Suppressor macrophage treated with lipopolysaccharide for 1 hour (primary cell): ENCODE data around the gene PGGHG.
"Not testable (repeated sequence)": the region's sequence is repeated elsewhere in the genome, so short reads cannot be mapped to it uniquely, and the experiment has no call there.

Source experiments
- DNase-seq, 3 donors: peaks; one replicate each; pipeline ENCODE4 v3.0.0-alpha.2; 2020 to 2022

The PGGHG gene

GRCh38 chr11:315051-315481 lies 26.1 kb downstream of the PGGHG start:
- no peak for DNase-seq

GRCh38 chr11:315516-315994 lies 26.6 kb downstream of the PGGHG start:
- DNase-seq: no peak

GRCh38 chr11:316031-316701 lies 27.2 kb downstream of the PGGHG start:
- no peak for DNase-seq

- no peak for DNase-seq
Measured at GRCh38 chr11:316891-317301, 28.0 kb downstream of the PGGHG start.

- DNase-seq: not testable (repeated sequence)
Measured at GRCh38 chr11:317668-318404, 28.9 kb downstream of the PGGHG start.

- DNase-seq: not testable (repeated sequence)
Measured at GRCh38 chr11:318405-319120, 29.6 kb downstream of the PGGHG start.

- not testable (repeated sequence) for DNase-seq
Measured at GRCh38 chr11:319121-319887, 30.4 kb downstream of the PGGHG start.

- not testable (repeated sequence) for DNase-seq
Measured at GRCh38 chr11:319888-320273, 31.0 kb downstream of the PGGHG start.

GRCh38 chr11:324156-324555 lies 35.2 kb downstream of the PGGHG start:
- DNase-seq: no peak

GRCh38 chr11:324593-325517 lies 35.9 kb downstream of the PGGHG start:
- not testable (repeated sequence) for DNase-seq

- no peak for DNase-seq
Measured at GRCh38 chr11:325796-326591, 37.1 kb downstream of the PGGHG start.

- no peak for DNase-seq
Measured at GRCh38 chr11:326592-326841, 37.6 kb downstream of the PGGHG start.

- DNase-seq: peak; percentile 65 to 84 (median 82)
Measured at GRCh38 chr11:326842-327580, 38.1 kb downstream of the PGGHG start.

GRCh38 chr11:327581-327923 lies 38.6 kb downstream of the PGGHG start:
- no peak for DNase-seq

- DNase-seq: no peak
Measured at GRCh38 chr11:328012-328411, 39.1 kb downstream of the PGGHG start.

GRCh38 chr11:328516-329100 lies 39.7 kb downstream of the PGGHG start:
- DNase-seq: not testable (repeated sequence)

- DNase-seq: no peak
Measured at GRCh38 chr11:329886-330253, 40.9 kb downstream of the PGGHG start.

- DNase-seq: no peak
Measured at GRCh38 chr11:330307-330693, 41.4 kb downstream of the PGGHG start.

- no peak for DNase-seq
Measured at GRCh38 chr11:330694-331357, 41.9 kb downstream of the PGGHG start.
